ENCODE data around the gene PCLAF. TPM values are rescaled to one million over a fixed set of nuclear protein-coding genes. Genes with fewer than 3 reads are reported as not detected.
A peak's percentile ranks its signal among the peaks of the same experiment; 100 is the strongest.

The PCLAF gene
- total and polyA plus RNA-seq, 2 of the 13 experiments (the other 11 are each of a cell fraction or from before 2014, with no cell fraction given) = 98.6 to 98.9 TPM

DNA sequence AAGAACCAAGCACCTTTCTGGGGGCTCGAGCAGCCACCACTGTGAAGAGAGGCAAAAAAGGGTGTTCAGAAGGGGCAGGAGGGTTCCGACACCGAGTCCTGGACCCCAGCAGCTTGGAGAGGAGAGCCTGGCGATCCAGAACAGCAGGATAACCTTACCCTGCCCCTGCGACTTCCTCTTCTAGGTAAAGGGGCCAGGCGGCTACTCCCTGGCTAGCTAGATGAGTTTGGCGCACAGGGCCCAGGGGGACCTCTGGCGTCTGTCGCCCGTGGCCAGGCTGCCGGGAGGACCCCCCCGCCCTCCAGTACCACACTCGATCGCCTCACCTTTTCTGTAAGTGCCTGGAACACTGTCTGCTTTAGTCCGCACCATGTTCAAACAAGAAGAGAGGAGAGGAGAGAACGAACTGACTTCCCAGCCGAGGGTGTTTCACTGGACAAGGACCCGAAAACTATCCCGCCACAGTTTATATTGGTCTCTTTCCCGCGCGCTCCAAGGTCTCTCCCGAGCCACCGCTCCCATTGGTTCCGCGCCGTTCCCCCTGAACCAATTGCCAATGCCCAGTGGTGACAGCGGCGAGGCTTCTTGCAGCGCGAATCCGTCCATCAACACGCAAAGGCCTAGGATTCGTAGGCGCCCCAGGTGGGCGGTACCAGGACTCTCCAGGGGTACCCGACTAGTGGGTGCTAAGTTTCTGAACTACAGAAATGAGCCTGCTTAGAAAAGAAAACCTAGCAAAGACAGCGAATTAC is at the start of gene PCLAF (continued):
- TF ChIP-seq, protein P1, sequence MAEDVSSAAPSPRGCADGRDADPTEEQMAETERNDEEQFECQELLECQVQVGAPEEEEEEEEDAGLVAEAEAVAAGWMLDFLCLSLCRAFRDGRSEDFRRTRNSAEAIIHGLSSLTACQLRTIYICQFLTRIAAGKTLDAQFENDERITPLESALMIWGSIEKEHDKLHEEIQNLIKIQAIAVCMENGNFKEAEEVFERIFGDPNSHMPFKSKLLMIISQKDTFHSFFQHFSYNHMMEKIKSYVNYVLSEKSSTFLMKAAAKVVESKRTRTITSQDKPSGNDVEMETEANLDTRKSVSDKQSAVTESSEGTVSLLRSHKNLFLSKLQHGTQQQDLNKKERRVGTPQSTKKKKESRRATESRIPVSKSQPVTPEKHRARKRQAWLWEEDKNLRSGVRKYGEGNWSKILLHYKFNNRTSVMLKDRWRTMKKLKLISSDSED (CRISPR knock-in tag; IDR thresholded peaks at IDR 0.05) = no peak
- TF ChIP-seq ZSCAN25 (CRISPR knock-in tag; IDR thresholded peaks at IDR 0.05) (no peak), YEATS4 (CRISPR knock-in tag; IDR thresholded peaks at IDR 0.05; ENCODE audit: borderline replicate concordance) (peak; percentile 62; the same call in 1 of the 2 replicates), SUZ12 (IDR thresholded peaks at IDR 0.05; ENCODE audit: low read depth, low read length) (no peak), ZBTB38 (CRISPR knock-in tag; IDR thresholded peaks at IDR 0.05) (peak; percentile 42; the same call in 1 of the 2 replicates), PRPF4 (IDR thresholded peaks at IDR 0.05; ENCODE audit: low read depth, low read length, poor library complexity, severe bottlenecking) (no peak), PAF1 (CRISPR knock-in tag; IDR thresholded peaks at IDR 0.05) (no peak), LCORL (IDR thresholded peaks at IDR 0.05) (no peak), LCORL (CRISPR knock-in tag; IDR thresholded peaks at IDR 0.05) (no peak; the same call in 1 of the 2 replicates), FOXK2 (IDR thresholded peaks at IDR 0.05) (peak; percentile 19; the same call in 1 of the 2 replicates), ZNF225 (CRISPR knock-in tag; IDR thresholded peaks at IDR 0.05) (no peak), ZBTB7A (CRISPR knock-in tag; IDR thresholded peaks at IDR 0.05) (no peak)
- TF ChIP-seq, protein P2, sequence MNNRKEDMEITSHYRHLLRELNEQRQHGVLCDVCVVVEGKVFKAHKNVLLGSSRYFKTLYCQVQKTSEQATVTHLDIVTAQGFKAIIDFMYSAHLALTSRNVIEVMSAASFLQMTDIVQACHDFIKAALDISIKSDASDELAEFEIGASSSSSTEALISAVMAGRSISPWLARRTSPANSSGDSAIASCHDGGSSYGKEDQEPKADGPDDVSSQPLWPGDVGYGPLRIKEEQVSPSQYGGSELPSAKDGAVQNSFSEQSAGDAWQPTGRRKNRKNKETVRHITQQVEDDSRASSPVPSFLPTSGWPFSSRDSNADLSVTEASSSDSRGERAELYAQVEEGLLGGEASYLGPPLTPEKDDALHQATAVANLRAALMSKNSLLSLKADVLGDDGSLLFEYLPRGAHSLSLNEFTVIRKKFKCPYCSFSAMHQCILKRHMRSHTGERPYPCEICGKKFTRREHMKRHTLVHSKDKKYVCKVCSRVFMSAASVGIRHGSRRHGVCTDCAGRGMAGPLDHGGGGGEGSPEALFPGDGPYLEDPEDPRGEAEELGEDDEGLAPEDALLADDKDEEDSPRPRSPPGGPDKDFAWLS (CRISPR knock-in tag; IDR thresholded peaks at IDR 0.05; ENCODE audit: borderline replicate concordance) = no peak
- TF ChIP-seq, protein P3, sequence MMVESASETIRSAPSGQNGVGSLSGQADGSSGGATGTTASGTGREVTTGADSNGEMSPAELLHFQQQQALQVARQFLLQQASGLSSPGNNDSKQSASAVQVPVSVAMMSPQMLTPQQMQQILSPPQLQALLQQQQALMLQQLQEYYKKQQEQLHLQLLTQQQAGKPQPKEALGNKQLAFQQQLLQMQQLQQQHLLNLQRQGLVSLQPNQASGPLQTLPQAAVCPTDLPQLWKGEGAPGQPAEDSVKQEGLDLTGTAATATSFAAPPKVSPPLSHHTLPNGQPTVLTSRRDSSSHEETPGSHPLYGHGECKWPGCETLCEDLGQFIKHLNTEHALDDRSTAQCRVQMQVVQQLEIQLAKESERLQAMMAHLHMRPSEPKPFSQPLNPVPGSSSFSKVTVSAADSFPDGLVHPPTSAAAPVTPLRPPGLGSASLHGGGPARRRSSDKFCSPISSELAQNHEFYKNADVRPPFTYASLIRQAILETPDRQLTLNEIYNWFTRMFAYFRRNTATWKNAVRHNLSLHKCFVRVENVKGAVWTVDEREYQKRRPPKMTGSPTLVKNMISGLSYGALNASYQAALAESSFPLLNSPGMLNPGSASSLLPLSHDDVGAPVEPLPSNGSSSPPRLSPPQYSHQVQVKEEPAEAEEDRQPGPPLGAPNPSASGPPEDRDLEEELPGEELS (CRISPR knock-in tag; IDR thresholded peaks at IDR 0.05) = 0 out of 2 replicates have a peak, but pooled peaks have one; percentile 19
- TF ChIP-seq, protein P4, sequence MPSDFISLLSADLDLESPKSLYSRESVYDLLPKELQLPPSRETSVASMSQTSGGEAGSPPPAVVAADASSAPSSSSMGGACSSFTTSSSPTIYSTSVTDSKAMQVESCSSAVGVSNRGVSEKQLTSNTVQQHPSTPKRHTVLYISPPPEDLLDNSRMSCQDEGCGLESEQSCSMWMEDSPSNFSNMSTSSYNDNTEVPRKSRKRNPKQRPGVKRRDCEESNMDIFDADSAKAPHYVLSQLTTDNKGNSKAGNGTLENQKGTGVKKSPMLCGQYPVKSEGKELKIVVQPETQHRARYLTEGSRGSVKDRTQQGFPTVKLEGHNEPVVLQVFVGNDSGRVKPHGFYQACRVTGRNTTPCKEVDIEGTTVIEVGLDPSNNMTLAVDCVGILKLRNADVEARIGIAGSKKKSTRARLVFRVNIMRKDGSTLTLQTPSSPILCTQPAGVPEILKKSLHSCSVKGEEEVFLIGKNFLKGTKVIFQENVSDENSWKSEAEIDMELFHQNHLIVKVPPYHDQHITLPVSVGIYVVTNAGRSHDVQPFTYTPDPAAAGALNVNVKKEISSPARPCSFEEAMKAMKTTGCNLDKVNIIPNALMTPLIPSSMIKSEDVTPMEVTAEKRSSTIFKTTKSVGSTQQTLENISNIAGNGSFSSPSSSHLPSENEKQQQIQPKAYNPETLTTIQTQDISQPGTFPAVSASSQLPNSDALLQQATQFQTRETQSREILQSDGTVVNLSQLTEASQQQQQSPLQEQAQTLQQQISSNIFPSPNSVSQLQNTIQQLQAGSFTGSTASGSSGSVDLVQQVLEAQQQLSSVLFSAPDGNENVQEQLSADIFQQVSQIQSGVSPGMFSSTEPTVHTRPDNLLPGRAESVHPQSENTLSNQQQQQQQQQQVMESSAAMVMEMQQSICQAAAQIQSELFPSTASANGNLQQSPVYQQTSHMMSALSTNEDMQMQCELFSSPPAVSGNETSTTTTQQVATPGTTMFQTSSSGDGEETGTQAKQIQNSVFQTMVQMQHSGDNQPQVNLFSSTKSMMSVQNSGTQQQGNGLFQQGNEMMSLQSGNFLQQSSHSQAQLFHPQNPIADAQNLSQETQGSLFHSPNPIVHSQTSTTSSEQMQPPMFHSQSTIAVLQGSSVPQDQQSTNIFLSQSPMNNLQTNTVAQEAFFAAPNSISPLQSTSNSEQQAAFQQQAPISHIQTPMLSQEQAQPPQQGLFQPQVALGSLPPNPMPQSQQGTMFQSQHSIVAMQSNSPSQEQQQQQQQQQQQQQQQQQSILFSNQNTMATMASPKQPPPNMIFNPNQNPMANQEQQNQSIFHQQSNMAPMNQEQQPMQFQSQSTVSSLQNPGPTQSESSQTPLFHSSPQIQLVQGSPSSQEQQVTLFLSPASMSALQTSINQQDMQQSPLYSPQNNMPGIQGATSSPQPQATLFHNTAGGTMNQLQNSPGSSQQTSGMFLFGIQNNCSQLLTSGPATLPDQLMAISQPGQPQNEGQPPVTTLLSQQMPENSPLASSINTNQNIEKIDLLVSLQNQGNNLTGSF (CRISPR knock-in tag; IDR thresholded peaks at IDR 0.05) = 0 out of 2 replicates have a peak, but pooled peaks have one; percentile 26
- TF ChIP-seq, protein P5, sequence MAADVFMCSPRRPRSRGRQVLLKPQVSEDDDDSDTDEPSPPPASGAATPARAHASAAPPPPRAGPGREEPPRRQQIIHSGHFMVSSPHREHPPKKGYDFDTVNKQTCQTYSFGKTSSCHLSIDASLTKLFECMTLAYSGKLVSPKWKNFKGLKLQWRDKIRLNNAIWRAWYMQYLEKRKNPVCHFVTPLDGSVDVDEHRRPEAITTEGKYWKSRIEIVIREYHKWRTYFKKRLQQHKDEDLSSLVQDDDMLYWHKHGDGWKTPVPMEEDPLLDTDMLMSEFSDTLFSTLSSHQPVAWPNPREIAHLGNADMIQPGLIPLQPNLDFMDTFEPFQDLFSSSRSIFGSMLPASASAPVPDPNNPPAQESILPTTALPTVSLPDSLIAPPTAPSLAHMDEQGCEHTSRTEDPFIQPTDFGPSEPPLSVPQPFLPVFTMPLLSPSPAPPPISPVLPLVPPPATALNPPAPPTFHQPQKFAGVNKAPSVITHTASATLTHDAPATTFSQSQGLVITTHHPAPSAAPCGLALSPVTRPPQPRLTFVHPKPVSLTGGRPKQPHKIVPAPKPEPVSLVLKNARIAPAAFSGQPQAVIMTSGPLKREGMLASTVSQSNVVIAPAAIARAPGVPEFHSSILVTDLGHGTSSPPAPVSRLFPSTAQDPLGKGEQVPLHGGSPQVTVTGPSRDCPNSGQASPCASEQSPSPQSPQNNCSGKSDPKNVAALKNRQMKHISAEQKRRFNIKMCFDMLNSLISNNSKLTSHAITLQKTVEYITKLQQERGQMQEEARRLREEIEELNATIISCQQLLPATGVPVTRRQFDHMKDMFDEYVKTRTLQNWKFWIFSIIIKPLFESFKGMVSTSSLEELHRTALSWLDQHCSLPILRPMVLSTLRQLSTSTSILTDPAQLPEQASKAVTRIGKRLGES (CRISPR knock-in tag; IDR thresholded peaks at IDR 0.05; ENCODE audit: borderline replicate concordance) = no peak

Measured in HepG2 (cell line).